HepG2 (cell line): ENCODE data around the gene PSMC3IP. TPM values are rescaled to one million over a fixed set of nuclear protein-coding genes. Genes with fewer than 3 reads are reported as not detected.

Experiments used
- ATAC-seq: fragments of 200-7000 bp; cut with Tn5 transposase; 3 replicates; pipeline ENCODE4 v1.9.1; 2020; ENCODE audit warnings: mild to moderate bottlenecking, moderate library complexity
- BruUV-seq: library from RNA; stranded (reverse); fragments of 400-500 nt; replicated peaks from 2 replicates; lab custom pipeline; 2021; lab: Mats Ljungman, UMichigan
- CTCF ChIA-PET: fragments of 300-600 bp; formaldehyde crosslinking; extraction: SDS; loops from one replicate; lab custom pipeline; 2021; ENCODE audit warnings: low total read pairs, inconsistent platforms, low intra/inter-chr PET ratio; lab: Yijun Ruan, JAX
- POLR2A ChIA-PET: fragments of 350-600 bp; sonication (Branson Sonifier 250); formaldehyde crosslinking; loops from one replicate; lab custom pipeline; 2020; ENCODE audit warnings: antibody characterized with exemption, inconsistent platforms; lab: Yijun Ruan, JAX
- DNase-seq: peaks from one replicate; pipeline ENCODE4 v3.0.0-alpha.2; 2015; ENCODE audit warnings: low spot score
- FAIRE-seq: peaks from 3 replicates; lab custom pipeline; 2011; peaks lifted over from hg19 to GRCh38; lab: Jason Lieb, UNC
- H2AFZ ChIP-seq: one replicate; pipeline ENCODE4 v1.6.1; 2011; ENCODE audit warnings: low read length, inconsistent platforms
- H3K27ac ChIP-seq: fragments of 300-600 bp; 3 replicates; pipeline ENCODE4 v1.8.0; 2011; ENCODE audit warnings: mixed run types, mild to moderate bottlenecking, mixed read lengths, low read length, inconsistent platforms; ENCODE audit not compliant: insufficient read depth; ENCODE audit errors: extremely low read length
- H3K27me3 ChIP-seq, 2 experiments: fragments of 200-600 bp in 1 of 2; 2 replicates in 1 of 2; 3 replicates in 1 of 2; pipeline versions ENCODE4 v1.6.0 to v1.8.0; 2011; ENCODE audit warnings: low read length in 2 of 2, mild to moderate bottlenecking in 2 of 2, moderate library complexity in 2 of 2, inconsistent platforms in 1 of 2; ENCODE audit not compliant: insufficient read depth in 2 of 2, control insufficient read depth in 1 of 2
- H3K36me3 ChIP-seq, 2 experiments: fragments of 200-600 bp in 1 of 2; replicated peaks in 1 of 2; 2 replicates in 1 of 2; 3 replicates in 1 of 2; pipeline versions ENCODE4 v1.5.1 to v1.8.0; 2011; ENCODE audit warnings: low read length in 2 of 2, inconsistent platforms in 1 of 2; ENCODE audit not compliant: insufficient read depth in 2 of 2, control insufficient read depth in 1 of 2
- H3K4me1 ChIP-seq: 2 replicates; pipeline ENCODE4 v1.5.1; 2012; ENCODE audit warnings: low read length, inconsistent platforms; ENCODE audit not compliant: insufficient read depth
- H3K4me2 ChIP-seq: 2 replicates; pipeline ENCODE4 v1.6.0; 2011; ENCODE audit warnings: low read depth, low read length, inconsistent platforms
- H3K4me3 ChIP-seq, 3 experiments: fragments of 200-600 bp in 1 of 3; sonication (generic), shearing (Covaris generic) in 1 of 3; replicated peaks in 1 of 3; 2 replicates each; pipeline ENCODE4 v1.5.1; 2011 to 2016; ENCODE audit warnings: low read length in 3 of 3, inconsistent platforms in 2 of 3, low read depth in 2 of 3, mild to moderate bottlenecking in 2 of 3, control low read depth in 1 of 3, mixed read lengths in 1 of 3; ENCODE audit not compliant: insufficient read depth in 1 of 3
- H3K79me2 ChIP-seq: one replicate; pipeline ENCODE4 v1.6.1; 2011; ENCODE audit warnings: low read length, inconsistent platforms; ENCODE audit not compliant: insufficient read depth
- H3K9ac ChIP-seq: 2 replicates; pipeline ENCODE4 v1.6.0; 2011; ENCODE audit warnings: mild to moderate bottlenecking, low read depth, low read length, inconsistent platforms; ENCODE audit not compliant: insufficient read depth
- H3K9me3 ChIP-seq: 2 replicates; pipeline ENCODE4 v1.5.1; 2012; ENCODE audit warnings: mild to moderate bottlenecking, low read length
- H4K20me1 ChIP-seq: 2 replicates; pipeline ENCODE4 v1.6.0; 2011; ENCODE audit warnings: inconsistent platforms, mild to moderate bottlenecking, low read length, moderate library complexity; ENCODE audit not compliant: insufficient read depth
- CBX1 ChIP-seq: IDR thresholded peaks from one replicate; pipeline ENCODE4 v1.6.1; 2016; ENCODE audit warnings: antibody characterized with exemption, low read depth
- ELK4 ChIP-seq: sonication (generic); formaldehyde crosslinking; IDR thresholded peaks from 2 replicates; pipeline ENCODE4 v1.9.0; 2021; ENCODE audit warnings: missing genetic modification reagents, borderline replicate concordance
- HNF1B ChIP-seq: sonication (generic); formaldehyde crosslinking; IDR thresholded peaks from 2 replicates; pipeline ENCODE4 v1.5.1; 2020; ENCODE audit warnings: mild to moderate bottlenecking, moderate library complexity, missing genetic modification reagents
- PAWR ChIP-seq: sonication (generic); formaldehyde crosslinking; IDR thresholded peaks from 2 replicates; pipeline ENCODE4 v1.4.0; 2020; ENCODE audit warnings: missing genetic modification reagents, mild to moderate bottlenecking, borderline replicate concordance
- ZC3H4 ChIP-seq: sonication (generic); formaldehyde crosslinking; IDR thresholded peaks from 2 replicates; pipeline ENCODE4 v1.4.0; 2020; ENCODE audit warnings: missing genetic modification reagents, borderline replicate concordance
- ZNF207 ChIP-seq: fragments of 450-650 bp; IDR thresholded peaks from 2 replicates; pipeline ENCODE4 v1.6.1; 2016; ENCODE audit warnings: antibody characterized with exemption, borderline replicate concordance
- ZNF782 ChIP-seq: sonication (generic); formaldehyde crosslinking; IDR thresholded peaks from 2 replicates; pipeline ENCODE4 v1.4.0; 2020; ENCODE audit warnings: missing genetic modification reagents, mild to moderate bottlenecking, borderline replicate concordance
- WGBS: methylation state at CpG from one replicate; pipeline ENCODE4 v1.1.6; 2017; ENCODE audit warnings: low lambda C conversion rate; 5-methylcytosine and 5-hydroxymethylcytosine counted together
- in situ Hi-C: cut with HindIII; loops from 2 replicates; pipeline ENCODE4 v1.10.0; 2017; ENCODE audit warnings: low pct_unique_long_range_greater_than_20kb; ENCODE audit not compliant: extremely low pct_ligation_motif_present
- intact Hi-C: fragments of 100-400 bp; cut with micrococcal nuclease; formaldehyde crosslinking; loops from one replicate; pipeline ENCODE4 v1.10.0; 2022; ENCODE audit not compliant: unreplicated experiment
- polyA plus RNA-seq, 8 experiments: library from polyadenylated mRNA; depleted of rRNA in 3 of 8; stranded (reverse) in 7 of 8; unstranded in 1 of 8; fragments of >200 nt; fragmentation: Illumina TruSeq in 4 of 8; extraction: Trizol in 4 of 8; gene quantifications; 2 replicates each; pipeline versions ENCODE4 v1.2.1 to v1.2.3, GENCODE V29; 2011 to 2016; ENCODE audit warnings: low read depth in 4 of 8, missing spikeins in 1 of 8, mixed read lengths in 1 of 8; ENCODE audit not compliant: insufficient read depth in 1 of 8
- total RNA-seq, 5 experiments: library from RNA; depleted of rRNA; stranded (reverse); fragments of >200 nt; fragmentation: Illumina TruSeq; extraction: Trizol; gene quantifications; 2 replicates each; pipeline ENCODE4 v1.2.3, GENCODE V29; 2016; ENCODE audit warnings: low read depth in 1 of 5

Gene PSMC3IP
- total and polyA plus RNA-seq, 2 of the 13 experiments (the other 11 are each of a cell fraction or from before 2014, with no cell fraction given), result 6.5 to 22.4 TPM

- TF ChIP-seq HNF1B (CRISPR knock-in tag) (peak; percentile 90), ZNF782 (CRISPR knock-in tag) (no peak; the same call in 1 of the 2 replicates), CBX1 (peak; percentile 41), ZNF207 (no peak), ELK4 (no peak), PAWR (no peak)
- TF ChIP-seq, all 625 proteins: peak for 304
Observed at GRCh38 chr17:42561897-42562387, 15.6 kb downstream of the PSMC3IP start, which contains the start of gene COASY (continued).

- ATAC-seq, result no peak
- DNase-seq, result no peak
- H3K9me3 ChIP-seq, result no peaks in the 10 kb centered on the region
- no peak overlapping the region for H3K9ac ChIP-seq
- ChIA-PET CTCF (no interaction called here), POLR2A (no interaction called here)
- TF ChIP-seq ZC3H4, result no peak
- no TSS peak for BruUV-seq
- no peak overlapping the region for H2AFZ ChIP-seq
- no peak overlapping the region for H3K27ac ChIP-seq
- no peak for FAIRE-seq
- H3K27me3 ChIP-seq, result no peaks in the 10 kb centered on the region; a peak in 1 of 5 replicates
- in situ Hi-C loops (no loop called here), intact Hi-C loops (no loop called here)
- H3K4me1 ChIP-seq, result peaks cover 52% of the 10 kb centered on the region
- H3K36me3 ChIP-seq, result peaks cover 4 to 13% of the 10 kb centered on the region in 2 experiments
- no peak overlapping the region for H3K4me2 ChIP-seq
- peaks cover 27% of the 10 kb centered on the region for H3K79me2 ChIP-seq
- 100% methylated on average over 3 of the region's 3 CpGs for WGBS
- no peak overlapping the region for H3K4me3 ChIP-seq
- H4K20me1 ChIP-seq, result no peaks in the 10 kb centered on the region
Observed at GRCh38 chr17:42560246-42560645, 17.3 kb downstream of the PSMC3IP start.
